Stimulated activated CD8-positive, alpha-beta memory T cell treated with anti-CD3 and anti-CD28 coated beads, Interleukin-2, amount 100 ng/mL, for 48 hours (primary cell): ENCODE data around the gene USB1.

Source experiments
- DNase-seq, 2 donors: peaks; one replicate each; pipeline ENCODE4 v3.0.0-alpha.2; 2020; ENCODE audit warnings: low read depth in 2 of 2

USB1 gene

DNA sequence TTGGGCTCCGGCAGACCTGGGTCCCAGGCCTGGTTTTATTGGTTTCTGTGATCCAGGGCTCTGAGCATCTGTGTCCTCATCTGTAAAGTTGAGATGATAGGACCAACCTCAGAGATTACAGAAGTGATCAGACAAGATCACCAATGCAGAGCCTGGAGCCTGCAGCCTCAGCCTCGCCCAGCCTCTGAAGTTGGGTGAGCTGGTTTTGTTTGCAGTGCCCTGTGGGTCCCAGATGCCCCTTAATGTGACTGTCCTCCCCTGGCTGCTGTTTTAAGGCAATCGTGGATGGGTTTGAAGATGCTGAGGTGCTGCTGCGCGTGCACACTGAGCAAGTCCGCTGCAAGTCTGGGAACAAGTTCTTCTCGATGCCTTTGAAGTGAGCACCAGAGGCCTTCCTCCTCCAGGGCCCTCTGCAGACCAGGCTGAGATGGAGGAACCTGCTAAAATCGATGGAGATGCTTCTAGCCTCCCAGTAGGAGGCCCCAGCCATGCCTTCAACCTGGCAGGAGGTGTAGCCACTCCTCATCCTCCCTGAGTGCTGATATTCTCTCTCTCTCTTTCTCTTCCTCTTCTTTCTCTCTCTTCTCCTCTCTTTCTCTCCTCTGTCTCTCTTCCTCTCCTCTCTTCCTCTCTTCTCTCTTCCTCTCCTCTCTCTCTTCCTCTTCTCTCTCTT is 18.8 kb downstream of the USB1 start:
- no peak for DNase-seq

DNA sequence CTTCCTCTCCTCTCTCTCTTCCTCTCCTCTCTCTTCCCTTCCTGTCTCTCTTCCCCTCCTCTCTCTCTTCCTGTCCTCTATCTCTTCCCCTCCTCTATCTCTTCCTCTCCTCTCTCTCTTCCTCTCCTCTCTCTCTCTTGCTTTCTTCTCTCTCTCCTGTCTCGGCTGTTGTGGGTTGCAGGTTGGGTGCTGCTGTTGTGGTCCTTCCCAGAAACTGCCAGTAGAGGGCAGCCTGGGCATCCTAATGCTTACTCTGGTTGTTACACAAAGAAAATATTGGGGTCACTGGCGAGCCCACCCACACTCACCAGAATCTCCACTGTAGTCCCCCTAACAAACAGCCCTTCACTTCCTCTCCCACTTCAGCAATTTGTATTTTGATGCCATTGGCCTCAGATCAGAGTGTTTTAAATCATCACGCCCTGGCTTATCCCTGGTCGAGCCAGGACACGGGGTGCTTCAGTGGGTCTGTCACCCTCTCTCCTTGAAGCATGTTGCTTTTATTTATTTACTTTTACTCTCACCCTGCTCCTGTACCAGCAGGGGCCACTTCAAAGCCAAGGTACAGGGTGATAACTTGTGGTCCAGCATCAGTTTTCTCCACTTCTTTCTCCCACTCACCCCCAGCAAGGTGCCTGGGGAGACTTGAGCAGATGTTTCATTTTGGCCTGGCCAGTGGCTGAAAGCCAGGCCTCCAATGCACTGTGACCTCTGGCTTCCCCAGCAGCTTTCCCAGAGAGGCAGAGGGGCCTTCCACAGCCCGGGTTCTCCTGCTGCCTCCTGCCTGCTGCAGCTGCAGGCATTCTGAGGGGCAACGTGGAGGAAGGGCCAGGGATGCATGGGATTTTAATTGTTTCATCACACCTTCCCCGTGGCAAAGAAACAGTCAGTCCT is 19.7 kb downstream of the USB1 start:
- peak in 1 of 2 donors; percentile 49 for DNase-seq

DNA sequence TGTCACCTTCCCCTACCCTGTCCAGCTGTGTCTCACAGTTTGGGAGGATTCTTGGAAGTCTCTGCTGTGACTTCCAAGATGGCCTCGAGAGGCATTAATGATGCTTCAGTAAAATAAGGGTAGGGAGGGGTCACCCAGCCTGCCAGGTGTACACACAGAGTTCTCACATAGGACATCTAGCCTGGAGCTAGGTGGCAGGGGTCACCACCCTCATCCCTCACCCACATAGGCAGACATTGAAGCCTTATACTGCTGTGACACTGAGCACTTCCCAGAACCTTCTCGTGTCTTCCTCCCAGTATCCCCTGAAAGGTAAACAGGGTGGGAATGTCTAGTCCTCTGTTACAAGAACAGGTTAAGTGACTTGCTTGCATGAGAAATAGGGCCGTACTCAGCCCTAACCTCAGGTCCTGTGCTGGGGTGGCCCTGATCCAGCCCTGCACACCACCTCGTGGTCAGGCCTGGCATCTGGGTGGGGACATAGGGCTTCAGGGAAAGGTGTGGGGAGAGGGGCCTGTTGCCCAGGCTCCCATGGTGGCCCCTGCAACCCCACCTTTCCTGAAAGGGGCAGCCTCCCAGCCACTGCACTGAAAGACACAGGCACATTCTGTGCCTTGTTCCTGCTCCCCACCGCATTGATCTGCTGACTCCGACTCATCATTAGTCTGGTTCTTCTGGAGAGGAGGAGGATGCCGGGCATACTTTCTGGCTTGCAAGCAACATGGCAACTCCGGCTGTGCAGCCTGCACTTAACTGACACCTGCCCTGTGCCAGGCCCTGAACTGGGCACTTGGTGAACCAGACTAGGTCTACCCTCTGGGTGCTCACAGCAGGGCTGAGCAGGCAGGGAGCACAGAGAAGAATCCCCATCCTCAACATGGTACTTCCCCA is 20.7 kb downstream of the USB1 start:
- no peak for DNase-seq

DNA sequence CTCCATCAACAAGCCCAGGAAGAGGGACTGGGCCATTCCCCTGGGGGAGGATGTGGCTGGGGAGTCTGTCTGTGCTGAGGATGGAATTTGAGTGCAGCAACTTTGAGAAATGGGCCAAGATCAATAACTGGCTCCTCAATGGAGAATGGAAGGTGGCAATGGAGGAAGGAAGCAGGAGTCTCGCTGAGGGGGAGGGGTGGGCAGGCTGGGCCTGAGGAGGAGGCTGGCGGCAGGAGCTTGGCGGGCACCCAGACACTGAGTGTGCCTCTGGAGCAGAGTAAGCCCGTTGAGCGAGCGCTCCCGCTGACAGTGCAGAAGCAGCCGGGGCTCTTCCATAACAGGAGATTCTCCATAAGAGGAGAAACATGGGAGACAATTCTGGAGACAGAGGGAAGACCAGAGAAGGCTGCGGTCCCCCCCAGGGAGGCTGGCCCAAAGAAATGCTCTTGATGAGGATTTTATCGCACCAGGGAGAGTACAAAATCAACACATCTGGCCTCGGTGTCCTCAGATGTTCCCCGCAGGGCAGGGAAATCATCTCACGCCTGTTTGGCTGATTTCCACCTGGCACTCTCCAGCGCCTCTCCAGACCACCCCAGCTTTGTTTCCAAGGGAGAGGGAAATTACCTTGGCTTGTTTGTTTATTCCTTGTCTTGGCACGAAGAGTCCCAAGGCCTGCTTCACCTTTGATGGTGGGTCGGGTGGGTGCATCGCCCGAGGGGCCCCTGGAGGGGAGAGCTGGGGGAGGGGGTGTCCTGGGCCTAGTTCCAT is 21.6 kb downstream of the USB1 start:
- DNase-seq = no peak

DNA sequence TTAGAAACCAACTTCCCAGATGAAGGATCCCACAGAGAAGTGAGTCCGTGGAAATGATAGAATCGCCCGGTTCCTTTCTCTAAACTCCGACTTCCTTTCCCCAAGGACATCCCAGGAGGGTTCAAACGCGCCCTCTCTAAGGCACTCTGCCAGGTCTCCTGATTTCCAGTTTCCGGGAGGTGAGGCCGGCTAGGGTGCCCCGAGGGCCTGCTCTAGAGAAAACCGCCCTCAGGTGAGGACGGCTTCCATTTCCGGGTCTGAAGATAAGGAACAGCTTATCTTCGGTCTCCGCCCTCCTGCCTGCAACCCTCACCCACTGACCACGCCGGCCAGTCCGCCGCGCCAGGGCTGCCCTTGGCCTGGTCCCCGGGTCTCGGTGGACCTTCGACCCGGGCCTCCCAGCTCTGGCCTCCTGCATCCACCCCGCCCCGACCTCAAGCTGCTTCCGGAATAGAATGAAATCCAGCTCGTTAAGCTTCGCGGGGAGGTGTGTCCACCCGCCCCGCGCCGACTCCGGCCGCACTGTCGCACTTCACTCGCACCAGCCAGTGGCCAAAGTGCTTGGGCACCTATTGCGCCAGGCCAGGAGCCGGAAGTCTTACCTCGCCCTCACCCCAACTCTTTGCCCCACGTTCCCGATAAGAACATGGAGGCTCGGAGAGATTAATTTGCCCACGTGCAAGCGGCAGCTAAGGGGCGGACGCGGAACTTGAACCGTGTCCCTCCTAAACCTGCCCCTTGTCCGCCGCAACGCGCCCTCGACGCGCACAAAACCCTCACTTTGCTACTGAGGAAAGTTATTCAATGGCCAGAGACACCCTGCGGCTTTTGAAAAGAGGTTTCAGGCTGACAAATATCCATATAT is 23.5 kb downstream of the USB1 start:
- no peak for DNase-seq

DNA sequence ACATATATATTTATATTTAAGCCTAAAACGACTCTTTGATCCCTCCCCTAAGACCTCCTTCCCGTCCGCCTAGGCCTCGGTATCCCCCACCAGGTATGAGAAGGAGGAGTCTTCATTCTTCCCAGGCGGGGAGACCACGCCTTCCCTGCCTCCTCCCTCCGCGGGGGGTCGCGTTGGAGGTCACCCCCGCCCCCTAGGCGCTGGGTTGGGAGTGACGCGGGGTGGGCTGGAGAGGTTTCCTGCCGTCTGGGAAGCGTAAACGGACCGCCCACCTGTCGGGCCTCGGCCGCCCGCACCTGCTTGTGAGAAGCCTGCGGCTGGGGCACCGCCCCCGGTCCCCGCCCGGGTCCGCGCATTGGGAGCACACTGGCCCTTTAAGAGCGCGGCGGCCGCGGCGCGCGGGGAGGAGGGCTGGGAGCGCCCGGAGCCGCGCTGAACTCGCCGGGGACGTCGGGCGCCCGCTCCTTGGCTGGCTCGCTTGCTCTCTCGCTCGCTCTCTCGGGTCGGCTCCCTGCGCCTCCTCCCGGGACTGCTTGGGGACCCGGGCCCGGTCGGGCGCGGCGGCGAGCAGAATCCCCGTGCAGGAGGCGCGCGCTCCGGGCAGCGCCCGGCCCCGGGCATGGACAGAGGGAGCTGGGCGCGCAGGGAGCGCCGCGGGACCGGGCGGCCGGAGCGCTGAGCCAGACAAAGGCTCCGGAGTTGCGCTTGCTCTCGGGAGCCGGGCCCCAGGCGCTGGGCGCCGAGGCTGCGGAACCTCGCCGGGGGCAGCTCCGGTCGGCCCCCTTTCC is 24.3 kb downstream of the USB1 start, which contains the start of gene MMP15:
MMP15 (plus strand) TSS at position 404 of the 788 bp plus-strand sequence. CDS start 597 bp downstream, outside the sequence.
- peak; percentile 43 to 52 for DNase-seq

DNA sequence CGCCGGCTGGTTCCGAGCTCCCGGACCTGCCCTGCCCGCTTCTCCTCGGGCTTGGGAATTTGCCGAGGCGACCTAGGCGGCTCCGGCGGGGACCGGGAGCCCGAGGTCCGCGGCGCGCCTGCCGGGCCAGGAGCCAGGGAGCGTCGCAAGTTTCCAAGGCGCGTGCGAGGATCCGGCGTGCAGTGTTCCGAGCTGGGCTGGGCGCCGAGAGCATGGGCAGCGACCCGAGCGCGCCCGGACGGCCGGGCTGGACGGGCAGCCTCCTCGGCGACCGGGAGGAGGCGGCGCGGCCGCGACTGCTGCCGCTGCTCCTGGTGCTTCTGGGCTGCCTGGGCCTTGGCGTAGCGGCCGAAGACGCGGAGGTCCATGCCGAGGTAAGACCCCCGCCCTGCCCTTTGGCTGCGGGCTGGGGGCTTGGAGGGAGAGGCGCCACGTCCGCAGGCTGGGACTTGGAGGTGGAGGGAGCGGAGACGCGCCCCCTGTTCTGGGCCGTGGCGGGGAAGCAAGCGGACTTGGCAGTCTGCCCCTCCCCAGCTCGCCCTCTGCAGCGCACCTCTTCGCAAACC is 25.0 kb downstream of the USB1 start:
- DNase-seq = no peak

DNA sequence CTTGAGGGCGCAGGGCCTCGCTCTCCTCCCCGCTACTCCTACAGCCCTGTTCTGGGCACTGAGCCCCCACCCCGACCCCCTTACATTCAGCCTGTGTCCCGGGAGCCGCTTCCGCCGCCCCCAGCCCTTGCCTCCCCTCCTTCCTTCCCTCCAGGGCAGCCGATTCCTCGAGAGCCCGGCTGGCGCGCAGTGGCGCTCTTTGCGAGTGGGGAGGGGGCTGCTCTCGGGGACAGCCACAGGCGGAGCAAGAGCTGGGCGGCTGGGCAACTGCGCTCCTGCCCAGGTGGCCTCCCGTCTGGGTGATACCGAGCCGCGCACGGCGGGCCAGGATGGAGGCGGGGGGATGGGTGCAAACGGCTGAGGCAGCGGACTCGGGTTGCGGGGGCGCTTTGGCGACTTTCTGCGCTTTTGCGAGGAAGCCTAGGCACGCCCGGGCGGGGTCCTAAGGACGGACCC is 25.5 kb downstream of the USB1 start:
- no peak for DNase-seq

DNA sequence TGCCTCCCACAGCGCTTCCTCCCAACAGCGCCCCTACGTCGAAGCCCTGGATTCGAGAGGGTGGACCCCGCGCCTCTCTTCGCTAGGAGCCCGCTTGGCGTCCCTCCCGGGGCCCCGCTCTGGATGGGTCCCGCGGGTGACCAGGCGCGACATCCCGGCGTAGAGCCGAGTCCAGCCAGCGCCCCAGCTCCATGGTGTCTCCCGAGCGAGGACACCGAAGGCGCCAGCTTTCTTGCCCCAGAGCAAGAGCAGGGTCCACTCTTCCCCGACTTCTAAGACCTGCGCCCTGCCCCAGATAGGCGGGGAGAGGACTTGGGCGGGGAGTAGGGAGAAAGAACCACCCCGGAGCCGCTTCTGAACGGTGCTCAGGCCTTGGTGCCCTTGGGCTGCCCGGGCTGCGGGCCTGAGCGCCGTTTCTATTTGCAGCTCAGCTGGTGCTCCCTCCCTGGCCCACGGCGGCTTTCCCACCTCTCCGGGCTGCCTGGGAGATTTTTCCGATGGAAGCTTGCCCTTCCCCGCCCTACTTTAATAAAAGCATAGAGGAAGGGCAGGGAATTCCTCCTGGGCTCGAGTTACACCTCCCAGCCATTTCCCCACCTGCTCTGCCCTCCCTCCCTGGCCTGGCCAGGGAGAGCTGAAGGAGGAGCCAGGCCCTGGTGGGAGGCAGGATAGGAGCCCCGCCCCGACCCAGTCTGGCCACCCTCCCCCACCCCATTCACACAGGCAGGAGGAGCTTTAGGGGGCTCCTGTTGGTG is 26.1 kb downstream of the USB1 start:
- DNase-seq = no peak

DNA sequence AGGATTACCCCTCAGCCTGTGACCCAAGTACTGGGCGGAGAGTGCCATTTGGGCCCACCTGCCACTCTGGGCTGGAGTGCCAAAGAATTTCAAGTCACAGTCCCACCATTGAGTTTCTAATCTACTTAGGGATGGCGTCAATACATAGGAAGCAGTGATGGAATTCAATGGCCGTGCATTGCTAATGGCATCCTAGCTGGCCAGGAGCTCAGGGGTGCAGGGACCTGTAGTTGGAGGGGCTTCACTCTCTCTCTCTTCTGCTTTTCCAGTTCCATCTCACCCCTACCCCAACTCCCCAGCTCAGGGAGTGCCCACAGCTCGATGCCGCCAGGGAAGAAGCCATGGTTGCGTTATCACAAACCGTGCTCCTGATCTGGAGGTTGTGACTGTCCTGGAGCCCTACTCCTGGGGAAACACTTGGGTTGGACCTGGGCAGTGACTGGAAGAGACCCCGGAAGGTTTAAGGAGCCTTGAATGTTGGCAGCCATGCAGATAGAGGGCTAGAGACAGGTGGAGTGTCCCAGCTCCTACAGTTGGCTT is 26.8 kb downstream of the USB1 start:
- DNase-seq = no peak

DNA sequence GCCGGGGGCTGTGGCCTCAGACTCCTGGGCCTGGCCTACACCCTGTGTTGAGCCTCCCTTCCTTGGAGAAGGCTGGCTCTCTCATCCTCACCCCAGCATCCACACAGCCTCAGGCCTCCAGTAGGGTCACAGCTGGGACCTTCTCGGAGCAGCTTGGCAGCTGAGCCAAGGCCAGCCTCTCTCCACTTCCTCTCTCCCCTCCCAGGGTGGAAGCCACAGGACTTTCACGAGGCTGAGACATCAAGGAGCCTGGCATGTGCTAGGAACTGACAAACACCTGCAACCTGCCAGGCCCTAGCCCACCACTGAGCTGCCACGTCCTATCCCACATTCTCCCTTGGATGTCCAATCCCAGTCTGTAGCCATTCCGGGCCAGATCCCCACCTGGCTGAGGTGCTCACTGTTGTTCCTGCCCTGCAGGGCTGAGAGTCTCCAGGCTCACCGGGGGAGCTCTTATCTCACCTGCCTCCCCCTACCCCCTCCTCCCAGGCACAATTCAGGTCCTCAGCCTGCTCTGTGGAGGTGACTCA is 27.4 kb downstream of the USB1 start:
- no peak for DNase-seq

DNA sequence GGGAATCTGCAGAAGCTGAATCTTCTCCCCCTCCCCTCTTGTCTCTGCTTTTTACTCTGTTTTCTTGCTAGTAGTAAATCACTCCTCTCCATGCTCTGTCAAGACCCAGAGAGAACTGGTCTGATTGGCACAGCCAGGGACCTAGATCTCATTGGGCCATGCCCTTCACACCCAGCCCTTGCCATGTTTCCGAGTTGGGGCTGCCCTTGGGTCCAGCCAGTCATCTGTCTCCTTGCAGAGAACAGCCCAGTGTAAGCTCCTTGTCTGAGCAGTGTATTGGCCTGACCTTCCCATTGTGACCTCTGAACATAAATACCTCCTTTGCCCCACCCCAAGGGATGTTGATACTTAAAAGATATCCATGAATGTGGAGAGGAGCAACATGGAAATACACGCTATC is 28.2 kb downstream of the USB1 start:
- no peak for DNase-seq

DNA sequence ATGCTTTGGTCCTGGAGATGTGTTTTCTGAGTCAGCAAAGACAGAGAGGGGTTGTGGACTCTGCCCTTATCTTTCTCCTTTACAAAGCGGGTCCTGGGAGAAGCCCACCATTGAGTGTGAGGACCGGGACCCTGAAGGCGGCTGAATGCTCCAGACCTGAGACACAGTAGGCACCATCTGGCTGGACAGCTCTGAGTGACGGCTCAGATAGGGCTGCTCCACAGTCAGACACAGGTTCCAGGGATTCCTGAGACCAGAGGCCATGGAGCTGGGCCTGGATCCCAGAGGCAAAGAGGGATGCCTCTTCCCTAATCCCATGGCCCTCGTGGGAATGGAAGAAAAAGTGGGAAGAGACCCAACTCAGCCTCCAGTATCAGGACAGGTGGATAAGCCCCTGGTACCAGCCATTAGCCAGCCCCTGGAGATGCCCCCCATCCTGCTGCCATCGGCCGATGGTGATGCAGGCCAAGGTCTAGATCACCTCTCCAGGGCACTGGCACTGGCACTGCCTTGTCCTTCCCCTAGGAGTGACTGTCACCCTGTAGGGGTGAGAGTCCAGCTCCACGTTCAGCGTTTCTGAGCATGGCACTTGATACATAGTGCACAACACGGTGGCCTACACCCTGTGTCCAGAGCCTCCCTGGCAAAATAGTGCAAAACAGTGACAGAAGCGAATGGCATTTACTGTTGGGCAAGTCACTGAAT is 29.1 kb downstream of the USB1 start:
- DNase-seq = no peak

DNA sequence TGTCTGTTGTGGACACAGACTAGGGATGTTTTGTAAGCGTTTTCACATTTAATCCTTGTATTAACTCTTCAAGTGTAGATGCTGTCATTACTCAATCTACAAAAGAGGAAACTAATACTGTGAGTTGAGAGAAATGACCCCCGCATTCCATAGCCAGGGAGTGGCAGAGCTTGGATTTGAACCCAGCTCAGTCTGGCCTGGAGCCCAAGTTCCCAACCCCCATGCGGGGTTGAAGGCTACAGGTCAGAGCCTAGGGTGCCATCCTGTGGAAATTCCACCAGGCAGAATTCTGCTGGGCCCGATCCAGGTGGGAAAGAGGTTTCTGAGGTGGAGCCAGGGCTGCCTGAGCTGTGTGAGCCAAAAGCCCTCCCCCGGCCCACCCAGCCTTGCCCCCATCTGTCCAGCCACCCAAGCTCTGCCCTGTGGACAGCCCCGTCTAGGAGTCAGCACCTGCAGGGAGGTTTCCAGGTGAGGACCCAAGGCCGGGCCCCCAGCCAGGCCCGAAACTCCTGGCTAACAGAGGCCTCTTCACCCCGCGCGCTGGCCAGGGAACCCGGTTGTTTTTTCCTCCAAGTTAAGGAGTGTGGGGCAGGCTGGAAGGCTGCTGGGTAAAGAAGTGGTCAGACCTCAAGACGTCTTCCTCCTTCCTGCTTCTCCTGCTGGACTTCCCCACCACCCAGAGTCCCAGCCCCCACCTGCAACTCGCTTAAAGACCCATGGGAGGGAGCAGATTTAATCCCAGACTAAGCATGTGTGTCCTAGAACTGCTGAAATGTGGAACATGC is 30.0 kb downstream of the USB1 start:
- DNase-seq = no peak

DNA sequence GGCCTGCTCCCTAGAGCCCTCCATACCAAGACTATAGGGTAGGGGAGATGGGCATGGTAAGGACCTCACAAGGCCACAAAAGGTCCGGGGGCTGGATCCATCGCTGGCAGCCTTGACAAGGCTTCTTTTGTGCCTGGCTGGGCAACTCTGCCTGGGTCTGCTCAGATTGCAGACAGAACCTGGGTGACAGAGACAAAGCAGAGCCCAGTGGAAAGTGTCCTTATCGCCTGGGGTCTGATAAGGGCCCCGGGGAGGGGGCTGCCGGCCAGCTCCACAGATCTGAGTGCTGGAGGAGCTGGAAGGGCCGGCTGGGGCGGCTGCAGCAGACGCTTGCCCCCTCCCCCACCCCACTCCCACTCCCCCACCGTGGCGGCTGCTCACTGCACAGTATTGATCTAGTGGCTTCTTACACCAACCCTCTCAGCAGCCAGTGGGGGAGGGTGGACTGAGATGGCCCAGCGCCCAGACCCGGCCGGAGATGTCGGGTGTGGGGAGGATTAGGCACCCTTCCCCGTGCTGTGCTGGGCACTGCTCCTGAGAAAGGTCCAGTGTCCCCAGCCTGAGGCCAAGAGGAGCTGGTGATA is 31.6 kb downstream of the USB1 start:
- no peak for DNase-seq

DNA sequence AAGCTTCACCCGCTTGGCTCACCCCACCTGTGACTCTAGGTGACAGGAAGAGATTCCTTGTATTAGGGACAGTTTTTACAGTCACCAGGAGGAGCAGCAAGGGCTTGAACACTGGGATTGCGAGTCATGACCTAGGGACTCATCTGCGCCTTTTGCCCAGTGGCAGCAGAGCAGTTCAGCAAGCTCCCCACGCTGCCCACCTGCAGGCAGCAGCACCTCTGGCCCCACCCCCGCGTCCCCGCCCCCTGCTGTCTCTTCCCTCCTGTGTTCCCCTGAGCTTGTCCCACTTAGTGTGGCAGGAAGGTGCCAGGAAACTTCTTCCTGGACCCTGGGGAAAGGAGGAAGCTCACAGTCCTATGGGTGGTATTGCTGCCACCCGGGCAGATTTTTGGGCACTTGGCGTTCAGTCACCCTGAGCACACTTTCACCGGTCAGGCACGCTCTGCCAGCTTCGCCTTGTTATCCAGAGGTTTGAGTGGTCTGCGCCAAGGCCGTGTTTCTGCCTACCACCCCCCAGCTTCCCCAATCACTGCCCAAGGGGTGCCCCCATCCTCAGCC is 33.0 kb downstream of the USB1 start:
- no peak for DNase-seq
